ENCODE results near the gene NHLH1.

Gene NHLH1

GRCh38 chr1:160366731-160367515, at the start of gene NHLH1:
NHLH1 (plus strand) TSS chr1:160367071; CDS start chr1:160370732, 3,661 bp downstream.
- Mint-ChIP-seq H3K9me3 (no peaks in the 10 kb centered on the region), H3K27ac (no peak within 1 kb of the TSS), H3K4me1 (no peaks in the 10 kb centered on the region), H3K4me3 (no peak within 1 kb of the TSS), H3K27me3 (no peaks in the 10 kb centered on the region), H3K36me3 (no peaks in the 10 kb centered on the region)

- Mint-ChIP-seq H3K27me3 (no peaks in the 10 kb centered on the region), H3K9me3 (no peaks in the 10 kb centered on the region), H3K4me1 (peaks cover 31% of the 10 kb centered on the region), H3K27ac (no peak overlapping the region), H3K36me3 (peaks cover 39% of the 10 kb centered on the region), H3K4me3 (no peak overlapping the region)
Observed at GRCh38 chr1:160322831-160323230, 44.0 kb upstream of the NHLH1 start.

GRCh38 chr1:160325252-160325651, 41.6 kb upstream of the NHLH1 start:
- H3K4me3 Mint-ChIP-seq, result no peak overlapping the region
- peaks cover 32% of the 10 kb centered on the region for H3K36me3 Mint-ChIP-seq

GRCh38 chr1:160326418-160326817, 40.5 kb upstream of the NHLH1 start:
- Mint-ChIP-seq H3K4me3 (no peak overlapping the region), H3K27me3 (no peaks in the 10 kb centered on the region), H3K27ac (no peak overlapping the region), H3K4me1 (peaks cover 10% of the 10 kb centered on the region), H3K36me3 (peaks cover 30% of the 10 kb centered on the region), H3K9me3 (no peaks in the 10 kb centered on the region)

More at GRCh38 chr1:160325252-160325651, 41.6 kb upstream of the NHLH1 start:
- no peaks in the 10 kb centered on the region for H3K27me3 Mint-ChIP-seq
- peak overlapping the region; percentile 54 for H3K27ac Mint-ChIP-seq
- peaks cover 17% of the 10 kb centered on the region for H3K4me1 Mint-ChIP-seq
- no peaks in the 10 kb centered on the region for H3K9me3 Mint-ChIP-seq

- Mint-ChIP-seq H3K36me3 (peaks cover 22% of the 10 kb centered on the region), H3K9me3 (no peaks in the 10 kb centered on the region), H3K27ac (no peak overlapping the region), H3K4me3 (no peak overlapping the region), H3K4me1 (peaks cover 3% of the 10 kb centered on the region), H3K27me3 (no peaks in the 10 kb centered on the region)
Observed at GRCh38 chr1:160328184-160328583, 38.7 kb upstream of the NHLH1 start.

- Mint-ChIP-seq H3K27me3 (no peaks in the 10 kb centered on the region), H3K4me3 (no peak overlapping the region), H3K4me1 (peaks cover 3% of the 10 kb centered on the region), H3K27ac (peak overlapping the region; percentile 71), H3K36me3 (peaks cover 20% of the 10 kb centered on the region), H3K9me3 (no peaks in the 10 kb centered on the region)
Observed at GRCh38 chr1:160330119-160330518, 36.8 kb upstream of the NHLH1 start.

GRCh38 chr1:160332516-160332915, 34.4 kb upstream of the NHLH1 start:
- Mint-ChIP-seq H3K27ac (peak overlapping the region; percentile 17), H3K27me3 (no peaks in the 10 kb centered on the region), H3K9me3 (no peaks in the 10 kb centered on the region), H3K4me3 (no peak overlapping the region), H3K36me3 (peaks cover 11% of the 10 kb centered on the region), H3K4me1 (peaks cover 10% of the 10 kb centered on the region)

- Mint-ChIP-seq H3K4me1 (peaks cover 53% of the 10 kb centered on the region), H3K4me3 (no peak overlapping the region), H3K36me3 (peaks cover 14% of the 10 kb centered on the region), H3K9me3 (no peaks in the 10 kb centered on the region), H3K27me3 (no peaks in the 10 kb centered on the region), H3K27ac (no peak overlapping the region)
Observed at GRCh38 chr1:160338580-160338979, 28.3 kb upstream of the NHLH1 start.

- H3K4me1 Mint-ChIP-seq, result peaks cover 66% of the 10 kb centered on the region
Observed at GRCh38 chr1:160340146-160340545, 26.7 kb upstream of the NHLH1 start.

GRCh38 chr1:160340866-160341265, 26.0 kb upstream of the NHLH1 start:
- peaks cover 16% of the 10 kb centered on the region for H3K36me3 Mint-ChIP-seq
- H3K4me1 Mint-ChIP-seq, result peaks cover 66% of the 10 kb centered on the region
- peak overlapping the region; percentile 14 for H3K27ac Mint-ChIP-seq
- H3K4me3 Mint-ChIP-seq, result peak overlapping the region; percentile 100
- H3K9me3 Mint-ChIP-seq, result no peaks in the 10 kb centered on the region
- H3K27me3 Mint-ChIP-seq, result no peaks in the 10 kb centered on the region

More at GRCh38 chr1:160340146-160340545, 26.7 kb upstream of the NHLH1 start:
- Mint-ChIP-seq H3K36me3 (peaks cover 16% of the 10 kb centered on the region), H3K9me3 (no peaks in the 10 kb centered on the region), H3K27ac (peak overlapping the region; percentile 36), H3K27me3 (no peaks in the 10 kb centered on the region), H3K4me3 (no peak overlapping the region)

- Mint-ChIP-seq H3K4me3 (peak overlapping the region; percentile 100), H3K4me1 (peaks cover 69% of the 10 kb centered on the region), H3K27ac (peak overlapping the region; percentile 100), H3K36me3 (peaks cover 19% of the 10 kb centered on the region), H3K27me3 (no peaks in the 10 kb centered on the region), H3K9me3 (no peaks in the 10 kb centered on the region)
Observed at GRCh38 chr1:160342526-160342925, 24.3 kb upstream of the NHLH1 start.

- Mint-ChIP-seq H3K4me3 (peak within 1 kb of the TSS; percentile 100), H3K4me1 (peaks cover 62% of the 10 kb centered on the region), H3K27me3 (no peaks in the 10 kb centered on the region), H3K36me3 (peaks cover 19% of the 10 kb centered on the region), H3K9me3 (no peaks in the 10 kb centered on the region), H3K27ac (peak within 1 kb of the TSS; percentile 100)
Observed at GRCh38 chr1:160342953-160343869, 23.7 kb upstream of the NHLH1 start, which contains the start of the genes COPA and NCSTN. COPA (minus strand) TSS chr1:160343250; CDS start chr1:160343170, 80 bp downstream. NCSTN (plus strand) TSS chr1:160343383; CDS start chr1:160343397, 14 bp downstream.

- peaks cover 52% of the 10 kb centered on the region for H3K4me1 Mint-ChIP-seq
- peaks cover 12% of the 10 kb centered on the region for H3K36me3 Mint-ChIP-seq
Observed at GRCh38 chr1:160344241-160344640, 22.6 kb upstream of the NHLH1 start.

GRCh38 chr1:160344936-160345335, 21.9 kb upstream of the NHLH1 start:
- Mint-ChIP-seq H3K4me3 (peak overlapping the region; percentile 100), H3K27ac (no peak overlapping the region), H3K4me1 (peaks cover 47% of the 10 kb centered on the region), H3K9me3 (no peaks in the 10 kb centered on the region), H3K36me3 (peaks cover 12% of the 10 kb centered on the region), H3K27me3 (no peaks in the 10 kb centered on the region)

More at GRCh38 chr1:160344241-160344640, 22.6 kb upstream of the NHLH1 start:
- H3K4me3 Mint-ChIP-seq, result peak overlapping the region; percentile 100
- H3K27me3 Mint-ChIP-seq, result no peaks in the 10 kb centered on the region
- H3K9me3 Mint-ChIP-seq, result no peaks in the 10 kb centered on the region
- H3K27ac Mint-ChIP-seq, result peak overlapping the region; percentile 100

- Mint-ChIP-seq H3K36me3 (peaks cover 12% of the 10 kb centered on the region), H3K27ac (no peak overlapping the region), H3K9me3 (no peaks in the 10 kb centered on the region), H3K4me3 (no peak overlapping the region), H3K27me3 (no peaks in the 10 kb centered on the region), H3K4me1 (peaks cover 31% of the 10 kb centered on the region)
Observed at GRCh38 chr1:160346463-160346862, 20.4 kb upstream of the NHLH1 start.
